GM21528 (cell line): ENCODE data around the gene MCOLN2.

Experiments used
- ATAC-seq: cut with Tn5 transposase; IDR thresholded peaks from one replicate; pipeline ENCODE4 v1.9.1; 2021; ENCODE audit warnings: mild to moderate bottlenecking, moderate library complexity; ENCODE audit not compliant: unreplicated experiment, low FRiP score

The MCOLN2 gene

DNA sequence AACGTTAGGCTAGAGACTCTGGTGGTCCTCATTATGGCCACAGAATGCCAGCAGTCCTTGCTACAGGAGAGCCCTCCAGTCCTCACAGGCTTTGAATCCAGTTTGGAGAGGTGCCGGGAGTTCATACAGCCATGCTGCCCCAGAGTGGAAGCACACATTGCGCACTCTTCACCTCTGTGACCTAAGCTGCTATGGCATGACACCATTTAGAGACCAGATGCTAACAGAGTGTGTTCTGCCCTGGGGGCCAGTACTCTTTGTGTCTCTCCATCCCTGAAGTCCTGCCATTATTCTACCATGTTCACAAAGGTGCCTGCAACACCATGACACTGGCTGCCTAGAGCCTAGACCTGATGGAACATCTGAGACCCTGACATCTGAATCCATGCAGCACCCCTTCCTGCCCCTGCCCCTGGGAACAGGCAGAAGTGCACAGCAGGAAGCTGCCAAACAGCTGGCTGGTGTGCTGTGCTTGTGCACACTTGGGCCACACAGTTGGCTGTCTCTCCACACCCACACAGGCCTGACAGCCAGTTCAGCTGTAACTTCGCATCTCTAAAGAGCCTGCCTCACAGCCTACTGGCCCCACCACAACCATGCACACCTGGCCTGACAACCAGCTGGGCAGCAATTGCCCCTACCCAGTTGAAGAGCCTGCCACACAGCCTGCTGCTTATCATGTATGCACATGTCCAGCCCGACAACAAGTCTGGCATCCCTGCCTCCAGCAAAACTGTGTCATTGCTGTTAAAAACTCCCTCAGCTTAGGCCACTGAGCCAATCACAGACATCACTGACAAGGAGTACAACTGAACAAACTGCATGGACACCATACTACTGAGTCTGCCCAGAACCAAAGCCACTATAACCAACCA lies 49.1 kb downstream of the MCOLN2 start:
- ATAC-seq, result no peak

DNA sequence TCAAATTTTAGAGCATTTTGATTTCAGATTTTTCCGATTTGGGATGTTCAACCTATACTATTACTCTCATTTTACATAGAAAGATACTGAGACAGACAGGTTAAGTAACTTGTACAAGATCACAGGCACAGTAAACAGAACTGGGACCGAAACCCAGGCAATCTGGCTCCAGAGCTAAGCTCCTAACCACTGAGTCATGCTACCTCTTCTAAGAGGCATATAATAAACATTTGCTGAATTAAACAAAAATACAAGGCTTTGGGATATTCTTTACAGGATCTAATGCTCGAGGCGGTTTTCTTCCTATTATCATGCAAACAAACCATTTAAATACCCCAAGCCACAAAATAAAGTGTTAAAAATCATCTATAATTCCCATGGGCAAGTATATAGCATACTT lies 50.3 kb downstream of the MCOLN2 start:
- no peak for ATAC-seq

DNA sequence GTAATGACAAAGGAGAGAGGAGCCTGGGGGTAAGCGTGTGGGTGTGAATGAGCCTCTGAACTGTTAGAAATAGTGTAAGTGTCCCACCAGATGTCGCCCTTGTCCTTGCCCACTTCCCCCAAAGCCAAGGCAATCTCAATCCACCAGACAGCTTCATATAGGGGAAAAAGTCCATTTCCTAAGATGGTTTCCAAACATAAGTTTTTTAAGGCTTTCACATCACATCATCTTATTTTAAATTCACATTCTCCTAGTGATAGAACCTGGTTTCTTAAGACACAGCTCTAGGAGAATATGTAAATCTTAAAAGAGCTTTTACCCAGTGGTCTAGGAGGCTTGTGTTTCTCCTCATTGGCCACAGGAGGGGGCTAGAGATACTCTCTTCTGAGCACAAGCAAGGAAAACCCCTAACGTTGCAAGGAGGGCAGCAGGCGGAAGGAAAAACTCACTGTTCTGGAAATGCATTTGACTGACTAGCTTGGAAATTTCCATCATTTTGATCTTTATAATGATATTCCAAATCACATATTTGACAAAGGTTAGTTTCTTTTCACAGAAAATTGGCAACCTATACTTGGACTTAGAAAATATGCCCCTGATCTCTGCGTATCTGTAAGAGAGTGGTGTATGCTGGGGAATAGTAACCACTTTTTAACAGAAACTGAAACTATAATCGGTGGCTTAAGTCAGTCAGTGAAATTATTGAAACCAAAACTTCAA lies 52.0 kb downstream of the MCOLN2 start:
- peak; percentile 94 for ATAC-seq

DNA sequence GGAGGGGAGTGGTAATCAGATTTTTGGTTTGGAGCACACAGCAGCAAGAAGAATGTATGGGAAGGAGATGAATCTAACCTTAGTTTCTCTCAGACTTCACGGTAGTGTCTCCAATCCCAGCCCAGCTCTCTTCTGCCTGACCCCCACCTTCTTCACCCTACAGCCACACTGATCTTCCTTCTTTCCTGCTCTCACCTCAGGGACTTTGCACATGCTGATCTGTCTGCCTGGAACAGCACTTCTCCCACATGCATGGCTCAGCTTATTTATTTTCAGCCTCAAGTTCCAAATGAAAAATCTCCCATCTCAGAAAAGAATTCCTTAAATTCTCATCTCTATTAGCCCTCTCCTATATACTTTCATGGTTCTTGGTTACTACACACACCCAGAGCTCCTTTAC lies 55.1 kb downstream of the MCOLN2 start:
- ATAC-seq, result no peak

DNA sequence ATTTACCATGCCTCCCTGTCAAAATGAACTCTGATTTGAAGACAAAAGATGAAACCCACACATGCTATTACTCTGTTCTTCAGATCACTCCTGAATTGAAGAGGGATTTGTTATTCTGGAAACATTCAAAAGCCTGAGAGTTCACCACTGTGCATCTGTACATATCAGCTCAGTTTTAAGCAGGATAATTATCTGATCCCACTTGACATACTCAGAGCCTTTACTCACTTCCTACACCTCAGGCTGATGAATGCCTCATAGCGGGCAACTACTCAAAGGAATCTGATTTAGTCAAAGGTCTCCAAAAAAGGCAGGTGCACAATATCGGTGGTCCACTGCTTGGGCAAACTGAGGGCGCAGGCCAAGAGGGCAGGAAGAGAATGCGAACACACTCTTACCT lies 56.4 kb downstream of the MCOLN2 start:
- ATAC-seq, result no peak

DNA sequence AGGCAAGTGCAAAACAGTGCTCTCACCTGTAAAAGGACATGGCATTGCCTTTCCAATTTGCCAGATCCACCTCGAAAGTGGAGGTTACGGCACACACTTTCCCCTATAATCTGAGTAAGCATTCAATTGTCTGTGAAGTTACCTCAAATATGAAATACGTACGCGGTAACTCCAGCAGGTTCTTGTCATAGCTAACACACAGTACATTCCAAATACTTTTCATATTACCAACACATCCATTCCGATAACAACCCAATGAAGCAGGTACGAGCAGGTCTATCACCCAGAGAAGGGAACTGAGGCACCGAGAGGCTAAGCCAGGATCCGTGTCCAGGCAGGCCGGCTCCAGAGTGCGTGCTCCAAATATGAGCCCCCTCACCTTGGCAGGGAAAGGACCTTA lies 57.2 kb downstream of the MCOLN2 start:
- no peak for ATAC-seq

DNA sequence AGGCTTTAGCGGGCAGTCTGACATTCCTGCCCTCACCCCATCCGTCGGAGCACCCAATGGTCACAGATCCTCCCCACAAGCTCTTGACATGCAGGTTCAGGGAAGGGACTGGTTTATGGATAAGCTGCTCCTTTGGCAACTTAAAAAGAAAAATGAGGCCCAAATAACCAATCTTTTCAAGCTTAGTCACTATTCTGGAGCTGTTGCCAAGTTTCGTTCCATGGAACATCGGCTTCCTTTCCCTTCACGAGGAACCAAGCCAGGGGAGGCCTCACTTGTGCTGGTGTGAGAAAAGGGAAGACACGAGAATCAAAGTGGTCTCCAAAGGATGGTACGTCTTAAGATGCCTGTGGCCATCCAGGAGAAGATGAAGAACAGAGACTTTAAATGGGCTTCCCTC lies 57.8 kb downstream of the MCOLN2 start:
- no peak for ATAC-seq

DNA sequence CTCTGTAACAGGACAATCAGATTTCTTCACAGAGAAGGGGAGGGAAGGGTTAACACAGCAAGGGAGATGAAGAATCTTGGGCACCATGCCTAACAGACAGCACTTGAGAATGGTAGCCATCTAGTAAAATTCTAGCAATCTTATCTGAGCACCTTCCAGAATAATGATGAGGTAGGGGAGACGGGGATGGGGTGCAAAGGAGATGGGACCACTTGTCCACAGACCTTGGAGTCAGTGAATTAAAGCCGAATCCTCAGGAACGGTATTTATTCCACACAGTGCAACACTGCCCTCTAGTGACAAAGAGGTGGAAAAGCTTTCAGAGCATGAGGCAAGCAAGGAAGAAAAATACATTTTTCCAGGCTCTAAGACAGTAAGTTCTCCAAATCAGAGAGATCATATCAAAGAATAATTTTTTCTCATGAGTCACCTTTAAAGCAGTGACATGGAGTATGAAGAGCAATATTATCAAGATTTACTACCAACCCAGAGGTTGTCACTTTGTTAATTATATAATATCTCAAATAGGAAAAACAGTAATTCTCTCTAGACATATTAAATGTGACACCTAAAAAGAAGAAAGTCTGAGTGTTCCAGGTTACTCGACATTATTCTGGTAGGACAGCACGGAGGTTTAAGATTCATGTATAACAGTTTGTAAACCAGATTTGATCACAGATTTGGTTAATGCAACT lies 60.6 kb downstream of the MCOLN2 start:
- peak; percentile 53 for ATAC-seq

DNA sequence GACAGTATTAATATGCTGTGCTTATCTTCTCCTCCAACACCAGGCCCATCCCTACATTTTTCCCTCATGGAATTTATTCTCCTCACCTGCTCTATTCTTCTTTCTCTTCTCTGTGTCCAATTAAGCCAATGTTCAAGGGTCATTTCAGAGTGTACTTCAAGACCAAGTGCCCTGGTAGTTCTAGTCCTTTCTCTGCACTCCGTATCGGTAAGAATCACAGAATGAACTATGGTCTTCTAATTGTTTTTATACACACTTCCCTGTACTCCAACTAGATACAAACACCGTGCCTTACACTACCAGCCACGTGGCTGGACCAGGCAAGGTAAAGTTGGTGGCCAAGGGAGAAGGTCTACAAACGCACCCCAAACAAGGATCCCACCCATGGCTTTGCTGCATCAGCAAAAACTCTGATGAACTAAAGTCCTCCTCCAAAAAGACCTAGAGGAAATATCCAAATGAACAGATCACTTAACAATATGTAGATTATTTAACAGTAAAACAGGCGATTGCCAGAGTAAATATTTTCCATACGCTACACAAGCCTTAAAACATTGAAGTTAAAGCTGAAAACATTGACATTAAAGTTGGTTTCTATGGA lies 63.8 kb downstream of the MCOLN2 start:
- no peak for ATAC-seq

DNA sequence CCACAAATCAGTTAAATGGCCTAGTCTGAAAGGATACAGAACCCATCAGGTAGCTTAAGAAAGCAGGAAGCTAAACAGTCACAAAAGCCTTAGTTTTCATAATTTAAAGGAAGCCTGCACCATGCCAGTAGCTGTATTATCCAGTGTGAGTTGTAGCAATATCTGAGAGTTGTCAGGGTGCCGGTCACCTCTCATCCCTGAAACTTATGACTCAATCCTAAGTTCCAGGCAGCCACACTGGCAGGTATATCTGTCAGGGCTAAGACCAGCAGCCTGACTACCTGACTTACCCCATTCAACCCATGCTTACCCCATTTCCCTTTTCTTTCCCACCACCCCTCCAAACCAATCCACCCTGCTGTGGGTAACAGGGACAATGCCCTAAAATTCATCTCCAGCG lies 66.1 kb downstream of the MCOLN2 start:
- ATAC-seq, result no peak

DNA sequence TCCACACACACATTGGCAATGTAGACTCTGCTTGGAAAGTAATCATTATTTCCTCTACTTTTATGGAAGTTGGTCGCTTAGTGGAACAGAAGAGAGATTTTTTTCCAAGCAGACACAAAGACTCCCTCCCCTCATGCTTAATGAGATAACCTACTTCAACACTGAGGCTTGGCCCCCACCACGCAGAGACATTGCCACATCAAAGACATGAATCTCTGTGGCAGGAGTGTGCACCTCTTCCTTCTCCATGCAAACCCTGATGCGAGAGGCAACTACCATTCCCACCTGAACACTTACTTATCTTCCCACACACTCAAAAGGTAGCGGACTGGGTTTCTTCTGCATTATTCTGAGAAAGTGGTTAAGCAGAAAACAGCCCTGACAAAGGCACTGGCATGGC lies 66.6 kb downstream of the MCOLN2 start:
- ATAC-seq, result no peak

DNA sequence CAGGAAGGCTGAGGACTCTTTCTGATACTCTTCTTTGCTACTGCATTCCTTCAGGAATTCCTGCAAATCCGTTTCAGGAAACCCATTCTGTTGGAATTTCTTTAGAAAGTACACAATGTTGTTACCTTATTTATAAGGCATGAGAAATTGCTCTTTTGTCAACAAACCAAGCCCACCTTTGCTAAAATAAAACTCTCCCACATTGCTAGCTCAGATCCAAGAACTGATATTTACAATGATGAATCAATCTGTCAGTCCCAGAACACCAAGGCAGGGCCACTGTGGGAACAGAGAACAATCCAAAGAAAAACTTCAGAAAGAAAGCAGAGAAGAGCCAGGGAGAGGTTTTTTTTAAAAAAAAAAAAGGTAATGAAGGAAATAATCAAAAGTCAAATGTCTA lies 67.3 kb downstream of the MCOLN2 start:
- no peak for ATAC-seq

DNA sequence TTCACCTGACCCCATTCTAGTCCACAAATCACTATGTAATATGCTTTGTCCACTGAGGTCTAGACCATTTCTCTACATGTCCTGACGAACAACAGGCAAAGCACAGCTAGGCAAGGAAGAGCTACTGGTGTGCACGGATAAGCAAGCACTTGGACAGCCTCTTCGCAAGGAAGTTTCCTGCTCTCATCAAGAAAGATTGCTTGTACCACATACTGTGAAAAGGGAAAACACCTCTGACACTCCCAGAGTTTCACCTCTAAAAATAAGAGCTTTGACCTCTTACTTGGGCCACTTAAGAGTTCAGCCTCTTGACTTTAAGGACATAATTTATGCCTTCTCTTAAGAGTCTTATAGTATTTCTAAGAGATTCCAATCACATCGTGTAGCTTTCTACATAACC lies 67.9 kb downstream of the MCOLN2 start:
- no peak for ATAC-seq

DNA sequence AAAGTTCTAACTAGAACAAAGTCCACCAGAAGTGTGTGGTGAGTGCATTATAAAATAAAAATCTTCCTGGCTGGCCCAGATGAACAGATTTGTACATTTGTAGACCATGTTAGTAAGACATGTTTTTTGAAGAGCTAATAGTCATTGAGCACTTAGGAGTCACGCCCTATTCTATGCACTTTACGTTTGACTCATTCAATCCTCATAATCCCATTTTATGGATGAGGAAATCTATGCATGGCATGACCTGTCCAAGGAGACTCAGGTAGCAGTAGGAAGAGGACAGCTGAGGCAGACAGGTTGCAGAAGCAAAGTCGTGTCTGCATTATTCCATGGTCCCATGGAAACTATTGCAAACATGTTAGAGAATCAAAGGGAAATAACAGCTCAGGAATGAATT lies 73.6 kb downstream of the MCOLN2 start:
- ATAC-seq, result no peak

DNA sequence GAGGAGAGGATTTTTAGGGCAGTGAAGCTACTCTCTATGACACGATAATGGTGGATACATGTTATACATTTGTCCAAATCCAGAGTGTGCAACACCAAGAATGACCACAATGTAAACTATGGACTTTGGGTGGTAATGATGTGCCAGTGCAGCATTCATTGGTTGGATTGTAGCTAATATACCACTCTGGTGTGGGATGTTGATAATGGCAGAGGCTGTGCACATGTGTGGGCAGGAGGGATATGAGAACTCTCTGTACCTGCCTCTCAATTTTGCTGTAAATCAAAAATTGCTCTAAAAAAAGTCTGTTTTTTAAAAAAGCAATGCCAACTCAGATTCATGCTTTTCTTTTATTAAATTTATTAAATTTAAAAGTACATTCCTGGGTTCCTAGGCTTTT lies 76.8 kb downstream of the MCOLN2 start:
- no peak for ATAC-seq

DNA sequence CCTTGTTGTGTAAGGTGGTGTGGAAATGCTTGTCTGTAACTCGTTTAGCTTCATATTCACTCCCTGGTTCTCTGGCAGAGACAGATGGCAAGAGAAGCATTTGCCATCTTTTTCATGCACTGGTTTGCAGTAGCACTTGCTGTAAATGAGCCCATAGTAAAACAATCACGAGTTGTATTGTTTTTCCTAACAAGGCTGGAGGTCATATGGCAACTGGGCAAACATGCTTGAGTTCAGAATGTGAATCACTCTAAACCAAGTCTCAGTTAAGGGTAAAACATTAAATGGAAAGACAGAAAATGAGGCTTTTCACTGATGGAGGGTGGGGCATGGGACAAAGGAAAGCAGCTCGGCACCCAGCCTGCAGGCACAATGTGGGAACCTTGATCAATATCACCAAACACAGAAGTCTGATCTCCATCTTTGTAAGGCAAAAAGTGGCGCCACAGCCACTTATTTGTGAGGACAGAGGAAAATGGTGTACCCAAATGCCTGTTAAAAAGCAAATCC lies 77.4 kb downstream of the MCOLN2 start:
- ATAC-seq, result no peak

DNA sequence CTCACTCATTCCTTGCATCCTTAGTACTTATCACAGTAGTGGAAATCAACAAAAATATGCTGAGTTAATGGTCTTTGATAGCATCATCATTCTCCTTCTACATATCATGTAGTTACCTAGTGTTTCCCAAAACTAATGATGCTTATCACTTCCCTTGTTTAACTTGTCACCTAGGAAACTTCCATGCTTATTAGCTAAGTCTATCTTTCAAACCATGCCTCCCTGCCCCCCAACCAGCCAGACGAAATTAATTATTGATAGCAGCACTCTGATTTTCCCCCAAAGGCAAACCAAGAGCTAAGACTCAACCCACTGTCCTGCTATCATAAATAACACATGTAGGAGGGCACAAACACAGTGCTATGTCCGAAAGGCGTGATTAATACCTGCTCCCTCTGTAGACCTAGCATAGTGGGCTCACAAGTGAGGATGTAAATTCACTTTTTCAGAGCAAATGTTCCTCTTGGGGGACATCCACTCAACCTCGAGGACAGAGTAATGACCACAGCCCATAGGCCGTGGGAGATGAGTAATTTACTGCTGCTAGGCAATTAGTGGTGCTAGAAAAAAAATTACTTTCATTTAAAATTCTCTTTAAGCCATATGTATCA lies 78.1 kb downstream of the MCOLN2 start:
- no peak for ATAC-seq

DNA sequence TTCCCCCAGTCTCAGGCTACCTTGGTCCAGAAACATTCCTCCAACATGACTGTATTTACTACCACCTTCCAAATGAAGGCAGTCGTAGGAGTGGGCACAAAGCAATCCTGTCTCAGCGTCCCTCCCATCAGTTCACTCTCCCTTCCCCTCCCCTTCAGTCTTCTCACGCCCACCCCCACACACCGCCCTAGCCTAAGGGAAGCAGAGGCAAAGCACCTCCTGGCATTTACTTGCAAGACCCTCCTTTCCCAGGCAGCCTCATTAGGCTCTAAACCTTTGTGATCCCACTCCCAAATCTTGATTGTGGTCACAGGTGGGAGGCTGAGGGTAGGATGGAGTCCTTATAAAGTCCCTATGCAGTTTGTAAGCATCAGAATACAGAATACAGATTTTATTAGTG lies 80.0 kb downstream of the MCOLN2 start:
- ATAC-seq, result no peak

DNA sequence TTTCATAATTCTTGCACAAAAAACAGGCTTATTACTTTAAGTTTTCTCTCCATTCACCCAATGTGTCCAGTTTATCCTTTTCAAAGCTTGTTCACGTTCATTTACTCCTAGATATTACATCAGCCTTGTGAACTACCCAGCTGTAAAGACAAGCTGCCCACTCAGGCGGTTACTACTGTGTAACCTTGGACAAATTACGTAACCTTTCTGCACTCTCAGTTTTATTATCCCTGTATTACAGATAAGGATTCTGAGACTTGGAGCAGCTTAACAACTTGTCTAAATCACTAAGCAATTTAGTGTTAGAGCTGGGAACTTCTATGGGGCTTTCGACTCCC lies 83.4 kb downstream of the MCOLN2 start:
- no peak for ATAC-seq

DNA sequence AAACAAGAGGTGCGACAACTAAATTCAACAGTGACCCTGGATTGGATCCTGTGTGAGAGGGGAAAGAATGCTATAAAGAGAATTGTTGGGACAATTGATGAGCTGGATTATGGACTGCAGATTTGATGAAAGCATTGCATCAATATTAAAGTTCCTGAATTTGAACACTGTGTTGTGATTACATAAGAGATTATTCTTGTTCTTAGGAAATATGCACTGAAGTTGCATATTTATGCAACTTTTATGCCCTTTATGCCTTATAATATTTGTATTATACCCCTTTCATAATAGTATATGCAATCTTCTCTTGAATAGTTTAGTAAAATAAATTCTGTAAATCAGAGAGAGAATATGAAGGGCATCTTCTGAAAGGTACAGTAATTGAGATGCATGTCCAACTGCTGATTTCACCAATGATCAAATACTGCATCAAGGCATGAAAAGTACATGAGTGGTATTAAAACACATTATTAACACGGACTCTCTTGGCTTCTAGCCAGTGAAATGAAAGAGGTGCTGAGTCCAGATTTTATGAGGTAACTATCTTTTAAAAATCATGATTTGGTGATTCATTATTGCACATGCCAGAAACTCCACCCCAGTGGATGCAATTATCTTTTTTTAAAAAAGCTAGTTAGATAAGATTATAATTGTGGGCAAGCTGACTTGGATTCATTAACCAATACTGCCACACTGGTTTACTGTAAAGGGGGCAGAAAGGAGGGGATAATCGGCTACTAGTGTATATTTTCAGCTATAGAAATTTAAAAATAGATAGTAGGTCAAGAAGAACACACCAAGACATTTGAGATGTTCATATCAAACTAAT lies 84.0 kb downstream of the MCOLN2 start:
- ATAC-seq, result no peak
